ENCODE results near the gene KLHL29. TPM values are rescaled to one million over a fixed set of nuclear protein-coding genes. Genes with fewer than 3 reads are reported as not detected.

The KLHL29 gene
- total RNA-seq, 2 donors from 2014 or later: 2.0 to 2.9 TPM

GRCh38 chr2:23630961-23631360 lies 246.0 kb downstream of the KLHL29 start:
- no peak for DNase-seq
- Histone ChIP-seq H3K27me3 (no peaks in the 10 kb centered on the region), H3K9me3 (no peaks in the 10 kb centered on the region), H3K27ac (no peak overlapping the region), H3K9ac (ENCODE audit: low read depth in 2 of 2, low read length in 2 of 2) (no peak overlapping the region), H3K36me3 (no peaks in the 10 kb centered on the region), H3K4me1 (no peaks in the 10 kb centered on the region), H3K4me3 (no peak overlapping the region)
- intact Hi-C loops (cut with DNase I): no loop called here
- TF ChIP-seq CTCF (IDR thresholded peaks at IDR 0.05): no peak

DNA sequence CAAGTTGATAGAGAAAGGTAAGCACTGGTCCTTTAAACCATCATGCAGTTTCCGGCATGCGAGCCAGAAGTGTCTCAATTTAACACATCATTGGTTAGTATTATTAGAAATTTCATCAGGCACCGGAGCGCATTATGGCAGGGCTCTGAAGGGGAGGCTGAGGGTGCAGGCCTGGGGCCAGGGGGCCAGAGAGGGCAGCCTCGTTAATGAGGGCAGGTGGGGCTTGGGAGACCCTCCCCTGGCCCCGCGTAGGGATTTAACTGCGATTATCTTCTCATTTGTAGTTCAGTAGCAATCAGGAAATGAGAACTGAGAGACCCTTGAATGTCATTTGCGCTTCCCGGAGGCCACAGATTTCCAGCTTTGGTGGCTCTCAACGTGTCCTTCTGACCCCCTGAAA lies 246.4 kb downstream of the KLHL29 start:
- TF ChIP-seq CTCF (IDR thresholded peaks at IDR 0.05): no peak
- Histone ChIP-seq H3K27me3 (no peaks in the 10 kb centered on the region), H3K36me3 (no peaks in the 10 kb centered on the region), H3K4me3 (no peak overlapping the region), H3K4me1 (no peaks in the 10 kb centered on the region), H3K9ac (ENCODE audit: low read depth in 2 of 2, low read length in 2 of 2) (no peak overlapping the region), H3K27ac (no peak overlapping the region), H3K9me3 (no peaks in the 10 kb centered on the region)
- DNase-seq: no peak
- intact Hi-C loops (cut with DNase I): no loop called here

DNA sequence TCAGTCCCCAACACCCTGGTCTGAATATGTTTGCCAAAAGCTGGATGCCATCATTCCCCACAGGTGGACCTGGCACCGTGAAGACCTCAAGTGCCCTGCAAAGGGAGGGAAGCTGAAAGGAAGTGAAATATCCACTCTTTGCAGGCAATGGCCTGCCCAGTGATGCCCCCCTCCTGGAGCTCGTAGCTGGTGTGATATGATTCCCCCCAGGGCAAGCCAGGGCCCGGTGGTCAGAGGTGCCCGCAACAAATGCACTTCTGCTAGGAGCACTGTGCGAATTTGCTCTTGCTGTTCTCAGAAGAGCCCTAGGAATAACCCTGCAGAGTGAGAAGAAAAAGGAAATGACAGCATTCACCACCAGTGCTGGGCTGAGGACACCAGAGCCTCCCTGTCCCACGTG lies 247.4 kb downstream of the KLHL29 start:
- H3K9ac ChIP-seq (ENCODE audit: low read depth in 2 of 2, low read length in 2 of 2): no peak overlapping the region
- no peak overlapping the region for H3K4me3 ChIP-seq
- H3K4me1 ChIP-seq: no peaks in the 10 kb centered on the region
- no peaks in the 10 kb centered on the region for H3K36me3 ChIP-seq
- no peak overlapping the region for H3K27ac ChIP-seq
- no peak for DNase-seq
- intact Hi-C loops (cut with DNase I): no loop called here
- no peaks in the 10 kb centered on the region for H3K9me3 ChIP-seq
- no peak for TF ChIP-seq CTCF (IDR thresholded peaks at IDR 0.05)
- H3K27me3 ChIP-seq: no peaks in the 10 kb centered on the region

GRCh38 chr2:23632831-23633395 lies 247.9 kb downstream of the KLHL29 start:
- Histone ChIP-seq H3K9me3 (no peaks in the 10 kb centered on the region), H3K27ac (no peak overlapping the region), H3K36me3 (no peaks in the 10 kb centered on the region), H3K4me1 (no peaks in the 10 kb centered on the region), H3K27me3 (no peaks in the 10 kb centered on the region), H3K9ac (ENCODE audit: low read depth in 2 of 2, low read length in 2 of 2) (no peak overlapping the region), H3K4me3 (no peak overlapping the region)
- intact Hi-C loops (cut with DNase I): no loop called here
- no peak for DNase-seq
- no peak for TF ChIP-seq CTCF (IDR thresholded peaks at IDR 0.05)

DNA sequence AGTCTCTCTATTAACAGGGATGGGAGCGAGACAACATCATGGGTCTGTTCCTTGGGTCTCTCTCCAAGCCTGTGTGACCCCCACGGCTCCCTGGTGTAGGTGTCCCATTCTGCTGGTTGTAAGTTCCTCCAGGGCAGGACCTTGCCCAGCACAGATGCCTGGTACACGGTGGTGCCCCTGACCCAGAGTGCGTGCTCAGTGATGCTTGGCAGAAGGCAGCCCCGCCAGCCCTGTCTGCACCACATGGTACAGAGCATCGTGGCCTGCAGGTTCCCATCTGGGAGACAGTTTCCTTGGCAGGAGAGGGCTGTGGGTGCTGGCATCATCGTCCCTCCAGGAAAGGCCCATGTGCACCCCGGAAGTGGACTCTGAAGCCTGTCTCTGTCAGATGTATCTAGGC lies 249.0 kb downstream of the KLHL29 start:
- Histone ChIP-seq H3K9ac (ENCODE audit: low read depth in 2 of 2, low read length in 2 of 2) (no peak overlapping the region), H3K27me3 (no peaks in the 10 kb centered on the region), H3K4me1 (no peaks in the 10 kb centered on the region), H3K9me3 (no peaks in the 10 kb centered on the region), H3K4me3 (no peak overlapping the region), H3K27ac (no peak overlapping the region), H3K36me3 (no peaks in the 10 kb centered on the region)
- intact Hi-C loops (cut with DNase I): no loop called here
- no peak for DNase-seq
- no peak for TF ChIP-seq CTCF (IDR thresholded peaks at IDR 0.05)

All from colonic mucosa (tissue), 4 donors.